PC-9 (cell line): Measurements from ENCODE around the gene RHD. TPM values are rescaled to one million over a fixed set of nuclear protein-coding genes. Genes with fewer than 3 reads are reported as not detected.
"Not testable (repeated sequence)": the region's sequence is repeated elsewhere in the genome, so short reads cannot be mapped to it uniquely, and the experiment has no call there.

ENCODE experiments used
- BruUV-seq: library from RNA; stranded (reverse); fragments of 400-500 nt; replicated peaks from 2 replicates; lab custom pipeline; 2021; lab: Mats Ljungman, UMichigan
- CTCF ChIA-PET: fragments of 300-600 bp; sonication (Branson Sonifier 250); formaldehyde crosslinking; loops from one replicate; lab custom pipeline; 2022; ENCODE audit warnings: antibody characterized with exemption; lab: Charles Lee
- POLR2A ChIA-PET: fragments of 300-600 bp; sonication (Branson Sonifier 250); formaldehyde crosslinking; loops from one replicate; lab custom pipeline; 2022; ENCODE audit warnings: antibody characterized with exemption; ENCODE audit not compliant: unreplicated experiment; lab: Charles Lee
- DNase-seq, 2 experiments: peaks; one replicate each; pipeline versions ENCODE4 v3.0.0 to v3.0.0-alpha.2; 2015 to 2022; ENCODE audit warnings: mixed read lengths in 1 of 2
- H2AFZ ChIP-seq: fragments of 200-600 bp; sonication (generic); 2 replicates; pipeline ENCODE4 v1.8.1; 2017; ENCODE audit warnings: antibody characterized with exemption
- H3F3A ChIP-seq: fragments of 200-600 bp; sonication (generic); 2 replicates; pipeline ENCODE4 v1.8.1; 2017; ENCODE audit warnings: antibody characterized with exemption, mild to moderate bottlenecking, low read depth; ENCODE audit not compliant: insufficient read depth
- H3K27ac ChIP-seq: fragments of 200-600 bp; sonication (generic); 2 replicates; pipeline ENCODE4 v1.6.1; 2016; ENCODE audit warnings: mixed run types
- H3K27me3 ChIP-seq: fragments of 200-600 bp; sonication (generic); 2 replicates; pipeline ENCODE4 v1.6.1; 2016; ENCODE audit warnings: low read depth, mixed run types; ENCODE audit not compliant: insufficient read depth
- H3K36me3 ChIP-seq: fragments of 200-600 bp; sonication (generic); 2 replicates; pipeline ENCODE4 v1.6.1; 2016; ENCODE audit warnings: low read depth, mixed run types
- H3K4me1 ChIP-seq: fragments of 200-600 bp; sonication (generic); replicated peaks from 2 replicates; pipeline ENCODE4 v1.6.1; 2016; ENCODE audit warnings: mixed run types; ENCODE audit not compliant: insufficient read depth
- H3K4me2 ChIP-seq: fragments of 200-600 bp; sonication (generic); 2 replicates; pipeline ENCODE4 v1.6.1; 2017; ENCODE audit warnings: mixed run types
- H3K4me3 ChIP-seq: fragments of 200-600 bp; sonication (generic); 2 replicates; pipeline ENCODE4 v1.6.1; 2016; ENCODE audit warnings: mixed run types
- H3K79me2 ChIP-seq: fragments of 200-600 bp; sonication (generic); 2 replicates; pipeline ENCODE4 v1.6.1; 2017; ENCODE audit warnings: low read depth, mixed run types
- H3K9me2 ChIP-seq: fragments of 200-600 bp; sonication (generic); 2 replicates; pipeline ENCODE4 v1.8.1; 2017; ENCODE audit warnings: mild to moderate bottlenecking; ENCODE audit not compliant: insufficient read depth
- H3K9me3 ChIP-seq: fragments of 200-600 bp; sonication (generic); 2 replicates; pipeline ENCODE4 v1.8.1; 2016; ENCODE audit warnings: low read depth; ENCODE audit not compliant: insufficient read depth
- H4K20me1 ChIP-seq: fragments of 200-600 bp; sonication (generic); 2 replicates; pipeline ENCODE4 v1.8.1; 2017; ENCODE audit not compliant: insufficient read depth
- CTCF ChIP-seq: fragments of 200-600 bp; sonication (generic); conservative IDR thresholded peaks from 2 replicates; pipeline ENCODE4 v1.6.1; 2017; ENCODE audit warnings: mixed run types, antibody characterized with exemption, mild to moderate bottlenecking, moderate library complexity
- EZH2 ChIP-seq: fragments of 200-600 bp; sonication (generic); IDR thresholded peaks from 2 replicates; pipeline ENCODE4 v1.8.0; 2017; ENCODE audit warnings: antibody characterized with exemption, low read depth
- intact Hi-C: fragments of 100-400 bp; cut with micrococcal nuclease; formaldehyde crosslinking; loops from one replicate; pipeline ENCODE4 v1.10.0; 2022; ENCODE audit not compliant: unreplicated experiment
- total RNA-seq: library from RNA; stranded (reverse); gene quantifications from 2 replicates; pipeline ENCODE4 v1.2.3, GENCODE V29; 2021

Gene RHD
- total RNA-seq, 1 experiment from 2014 or later, result not detected

GRCh38 chr1:25369241-25369640 lies 96.9 kb downstream of the RHD start:
- no peak overlapping the region for H3K27ac ChIP-seq
- CTCF ChIA-PET, result no interaction called here

GRCh38 chr1:25369691-25370271 lies 97.5 kb downstream of the RHD start:
- H4K20me1 ChIP-seq, H3K9me2 ChIP-seq, H3K9me3 ChIP-seq, DNase-seq, H3K36me3 ChIP-seq, H3K4me3 ChIP-seq, H3K27ac ChIP-seq, H3F3A ChIP-seq, H3K79me2 ChIP-seq, H3K27me3 ChIP-seq, H3K4me1 ChIP-seq, H2AFZ ChIP-seq, H3K4me2 ChIP-seq, intact Hi-C loops, BruUV-seq, POLR2A ChIA-PET: not testable (repeated sequence)
- CTCF ChIA-PET, result interaction anchor here (0.6 kb wide), 1 partner anchor 149 kb away, joined by 4 read pairs; no protein-coding TSS in a partner anchor

More at GRCh38 chr1:25369241-25369640, 96.9 kb downstream of the RHD start:
- Histone ChIP-seq H3K27me3 (no peaks in the 10 kb centered on the region), H3K9me2 (no peaks in the 10 kb centered on the region), H3F3A (no peaks in the 10 kb centered on the region), H3K4me3 (no peak overlapping the region), H3K4me2 (no peak overlapping the region), H3K36me3 (no peaks in the 10 kb centered on the region), H3K79me2 (no peaks in the 10 kb centered on the region), H3K4me1 (no peaks in the 10 kb centered on the region), H4K20me1 (no peaks in the 10 kb centered on the region), H2AFZ (no peak overlapping the region), H3K9me3 (no peaks in the 10 kb centered on the region)
- no peak for DNase-seq
- no peak for TF ChIP-seq EZH2
- TF ChIP-seq CTCF, result no peak
- intact Hi-C loops, result no loop called here
- no TSS peak for BruUV-seq
- POLR2A ChIA-PET, result no interaction called here

GRCh38 chr1:25371757-25372156 lies 99.4 kb downstream of the RHD start:
- H2AFZ ChIP-seq, BruUV-seq, H3K36me3 ChIP-seq, H3K9me3 ChIP-seq, H3K9me2 ChIP-seq, H3K27me3 ChIP-seq, H3K79me2 ChIP-seq, DNase-seq, CTCF ChIA-PET, intact Hi-C loops, H3K4me2 ChIP-seq, H3K4me3 ChIP-seq, H3F3A ChIP-seq, H3K27ac ChIP-seq, H4K20me1 ChIP-seq, POLR2A ChIA-PET, H3K4me1 ChIP-seq: not testable (repeated sequence)

- H2AFZ ChIP-seq, H3K36me3 ChIP-seq, H3K27ac ChIP-seq, intact Hi-C loops, H3F3A ChIP-seq, H3K9me2 ChIP-seq, DNase-seq, POLR2A ChIA-PET, H3K27me3 ChIP-seq, CTCF ChIA-PET, H3K4me3 ChIP-seq, H3K79me2 ChIP-seq, BruUV-seq, H3K4me2 ChIP-seq, H3K9me3 ChIP-seq, H3K4me1 ChIP-seq, H4K20me1 ChIP-seq: not testable (repeated sequence)
These were observed 106.1 kb downstream of the RHD start for GRCh38 chr1:25378367-25378766.

Other genes with a start within 250 kb of the RHD start
- 48.1 and 55.0 TPM in 2 replicates for gene SYF2, start 40.0 kb upstream of the RHD start, total RNA-seq
- 113 and 163 TPM in 2 replicates for gene RSRP1, start 25.1 kb upstream of the RHD start, total RNA-seq
- gene TMEM50A, start 65.8 kb downstream of the RHD start, total RNA-seq, result 59.4 and 81.9 TPM in 2 replicates
- gene RHCE, start 148.3 kb downstream of the RHD start, total RNA-seq, result 0.22 and 0.78 TPM in 2 replicates
- gene MACO1, start 158.4 kb downstream of the RHD start, total RNA-seq, result 5.9 and 9.6 TPM in 2 replicates